T-helper 9 cell (primary cell): Measurements from ENCODE around the gene CATSPER3.

ENCODE experiments used
- DNase-seq: peaks from one replicate; pipeline ENCODE4 v3.0.0-alpha.2; 2020

CATSPER3 gene

GRCh38 chr5:135030956-135031812 lies 63.5 kb downstream of the CATSPER3 start:
- DNase-seq: no peak

GRCh38 chr5:135031813-135032694 lies 64.3 kb downstream of the CATSPER3 start:
- DNase-seq: no peak

GRCh38 chr5:135032695-135032998 lies 64.9 kb downstream of the CATSPER3 start:
- no peak for DNase-seq

GRCh38 chr5:135032999-135033861 lies 65.5 kb downstream of the CATSPER3 start:
- no peak for DNase-seq

DNA sequence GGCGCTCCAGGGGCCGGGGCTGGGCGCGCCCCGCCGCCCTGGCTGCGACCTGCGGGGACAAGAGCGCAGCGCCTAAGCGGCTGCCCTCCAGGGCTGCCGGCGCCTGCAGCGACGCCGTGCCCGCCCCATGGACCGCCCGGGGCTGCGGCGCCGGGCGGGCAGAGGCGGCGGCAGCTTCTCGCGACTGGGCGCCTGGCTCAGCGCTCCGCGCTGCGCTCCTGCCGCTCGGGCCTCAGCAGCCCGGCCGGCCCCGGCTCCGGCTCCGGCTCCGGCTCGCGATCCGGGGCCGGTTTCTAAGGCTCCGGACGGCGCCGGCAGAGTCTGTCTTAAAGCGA lies 66.2 kb downstream of the CATSPER3 start, which contains the start of gene PITX1:
Gene PITX1, minus strand, starts transcription at position 328 of the 335 bp plus-strand sequence. CDS start 347 bp downstream, outside the sequence.
- DNase-seq: no peak

- DNase-seq: no peak
Measured at GRCh38 chr5:135034236-135034962, 66.7 kb downstream of the CATSPER3 start.

GRCh38 chr5:135034963-135035677 lies 67.4 kb downstream of the CATSPER3 start:
- DNase-seq: no peak

DNA sequence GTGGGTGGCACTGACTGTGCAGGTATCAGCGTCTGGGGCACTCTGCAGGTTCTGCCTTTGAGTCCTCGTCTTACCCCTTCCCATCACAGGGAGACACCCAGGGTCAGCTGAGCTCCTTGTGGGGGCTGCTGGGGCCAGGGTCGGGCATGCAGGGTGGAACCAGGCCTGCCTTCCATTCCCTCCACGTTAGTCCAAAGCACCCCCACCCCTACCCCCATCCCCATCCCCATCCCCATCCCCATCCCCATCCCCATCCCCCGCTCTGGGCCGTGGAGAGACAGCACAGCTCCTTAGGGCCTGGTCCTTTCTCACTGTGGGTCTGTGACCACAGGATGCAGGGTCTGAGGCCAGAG lies 67.9 kb downstream of the CATSPER3 start:
- no peak for DNase-seq

DNA sequence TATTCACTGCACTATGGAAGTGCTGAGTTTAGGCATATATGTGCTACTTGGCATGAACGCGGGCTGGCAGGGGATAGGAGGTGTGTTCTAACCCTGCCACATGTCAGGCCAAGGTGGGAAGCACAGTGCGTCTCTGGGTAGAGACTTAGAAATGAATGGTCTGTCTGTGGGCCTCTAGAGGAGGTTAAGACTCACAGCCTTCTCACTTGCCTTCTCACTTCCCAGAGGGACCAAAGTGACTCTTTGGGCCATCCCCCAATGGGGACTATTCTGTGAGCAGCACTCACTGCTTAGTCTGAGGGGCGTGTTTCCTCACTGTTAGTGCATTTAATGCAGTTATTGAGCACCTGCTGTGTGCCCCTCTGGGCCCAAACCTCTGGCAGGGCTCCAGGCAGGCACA lies 68.7 kb downstream of the CATSPER3 start:
- DNase-seq: no peak

DNA sequence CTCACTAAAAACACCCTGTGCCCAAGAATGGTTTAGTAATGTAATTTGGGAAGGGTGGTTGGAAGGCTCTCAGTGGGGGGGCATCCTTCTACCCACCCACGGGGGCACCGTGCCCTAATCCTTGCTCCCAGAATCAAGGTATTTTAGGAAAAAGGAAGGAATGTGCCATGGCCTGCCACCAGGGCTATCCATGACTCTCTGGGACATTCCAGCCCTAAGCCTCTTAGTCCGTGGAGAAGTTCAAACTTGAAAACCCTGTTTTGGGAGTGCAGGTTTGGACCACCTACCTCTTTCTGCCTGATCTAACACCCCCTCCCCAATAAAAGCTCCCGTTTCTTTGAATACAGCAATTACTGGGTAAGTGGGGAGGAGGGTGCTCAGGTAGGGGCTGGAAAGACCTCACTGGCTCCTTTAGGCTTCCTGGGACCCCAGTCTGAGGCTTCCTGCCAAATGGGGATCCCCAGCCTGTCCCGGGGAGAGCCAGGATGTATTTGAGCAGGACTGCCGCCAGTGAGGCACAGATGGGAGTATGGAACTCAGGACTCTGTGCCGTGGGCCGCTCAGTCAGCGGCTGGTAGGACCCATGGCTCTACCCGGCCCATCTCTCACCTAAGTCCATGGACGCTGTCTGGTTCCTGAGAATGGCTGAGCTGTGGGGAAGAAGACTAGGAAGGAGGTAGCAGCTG lies 70.0 kb downstream of the CATSPER3 start:
- DNase-seq: no peak

DNA sequence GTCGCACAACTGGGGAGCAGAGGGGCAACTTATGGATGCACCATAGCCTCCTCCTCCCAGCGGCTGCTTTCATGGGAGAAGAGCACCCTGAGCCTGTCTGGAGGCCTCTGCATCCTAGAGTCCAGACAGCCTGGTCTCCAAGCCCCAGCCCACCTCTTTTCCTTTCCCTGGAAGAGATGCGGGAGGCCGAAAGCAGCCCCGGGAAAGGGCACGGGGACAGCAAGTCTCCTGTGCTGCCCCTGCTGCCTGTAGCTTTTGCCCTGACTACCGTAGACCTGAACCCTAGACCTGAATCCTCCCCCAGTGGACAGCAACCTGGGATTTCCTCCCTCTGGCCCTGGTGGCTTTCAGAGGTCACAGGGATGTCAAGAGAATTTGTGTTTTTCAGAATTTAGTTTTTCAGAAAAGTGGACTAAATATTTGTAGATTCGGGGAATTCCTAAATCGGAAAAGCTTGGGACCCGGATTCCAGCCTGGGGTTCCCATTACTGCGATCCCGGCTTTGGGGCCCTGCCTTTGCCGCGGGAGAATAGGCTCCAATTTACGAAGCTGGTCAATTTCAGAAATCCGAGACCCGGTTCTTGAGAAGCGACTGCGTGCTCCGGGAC lies 70.6 kb downstream of the CATSPER3 start:
- DNase-seq: no peak

- no peak for DNase-seq
Measured at GRCh38 chr5:135038813-135039270, 71.1 kb downstream of the CATSPER3 start.

- DNase-seq: no peak
Measured at GRCh38 chr5:135039271-135040033, 71.7 kb downstream of the CATSPER3 start.

- DNase-seq: no peak
Measured at GRCh38 chr5:135040034-135040332, 72.3 kb downstream of the CATSPER3 start.

GRCh38 chr5:135040333-135041144 lies 72.8 kb downstream of the CATSPER3 start:
- no peak for DNase-seq

GRCh38 chr5:135041145-135041587 lies 73.5 kb downstream of the CATSPER3 start:
- no peak for DNase-seq

- DNase-seq: no peak
Measured at GRCh38 chr5:135041726-135042125, 74.0 kb downstream of the CATSPER3 start.

GRCh38 chr5:135042595-135042994 lies 74.9 kb downstream of the CATSPER3 start:
- DNase-seq: no peak

DNA sequence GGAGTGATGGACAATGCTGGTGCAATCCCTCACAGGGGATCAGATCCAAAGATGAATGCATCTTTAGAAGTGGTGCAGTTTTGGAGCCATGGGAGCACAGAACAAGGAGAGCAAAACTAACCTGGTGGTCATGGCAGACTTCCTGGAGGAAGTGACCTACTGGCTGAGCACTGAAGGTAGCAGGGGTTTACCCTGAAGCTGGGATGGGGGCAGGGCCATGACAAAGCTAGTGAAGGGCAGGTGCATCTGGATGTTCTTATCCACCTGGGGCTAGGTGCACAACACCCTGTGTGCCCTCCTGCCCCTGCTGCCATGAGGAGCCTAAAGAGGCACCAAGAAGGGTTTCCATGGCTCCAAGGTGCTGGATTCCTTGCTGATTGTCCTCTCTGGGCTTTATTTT lies 77.8 kb downstream of the CATSPER3 start:
- DNase-seq: no peak
